Measurements from ENCODE around the gene CENPX. TPM values are rescaled to one million over a fixed set of nuclear protein-coding genes. Genes with fewer than 3 reads are reported as not detected.

CENPX gene
- total RNA-seq, 1 experiment from 2014 or later = 77.9 TPM

DNA sequence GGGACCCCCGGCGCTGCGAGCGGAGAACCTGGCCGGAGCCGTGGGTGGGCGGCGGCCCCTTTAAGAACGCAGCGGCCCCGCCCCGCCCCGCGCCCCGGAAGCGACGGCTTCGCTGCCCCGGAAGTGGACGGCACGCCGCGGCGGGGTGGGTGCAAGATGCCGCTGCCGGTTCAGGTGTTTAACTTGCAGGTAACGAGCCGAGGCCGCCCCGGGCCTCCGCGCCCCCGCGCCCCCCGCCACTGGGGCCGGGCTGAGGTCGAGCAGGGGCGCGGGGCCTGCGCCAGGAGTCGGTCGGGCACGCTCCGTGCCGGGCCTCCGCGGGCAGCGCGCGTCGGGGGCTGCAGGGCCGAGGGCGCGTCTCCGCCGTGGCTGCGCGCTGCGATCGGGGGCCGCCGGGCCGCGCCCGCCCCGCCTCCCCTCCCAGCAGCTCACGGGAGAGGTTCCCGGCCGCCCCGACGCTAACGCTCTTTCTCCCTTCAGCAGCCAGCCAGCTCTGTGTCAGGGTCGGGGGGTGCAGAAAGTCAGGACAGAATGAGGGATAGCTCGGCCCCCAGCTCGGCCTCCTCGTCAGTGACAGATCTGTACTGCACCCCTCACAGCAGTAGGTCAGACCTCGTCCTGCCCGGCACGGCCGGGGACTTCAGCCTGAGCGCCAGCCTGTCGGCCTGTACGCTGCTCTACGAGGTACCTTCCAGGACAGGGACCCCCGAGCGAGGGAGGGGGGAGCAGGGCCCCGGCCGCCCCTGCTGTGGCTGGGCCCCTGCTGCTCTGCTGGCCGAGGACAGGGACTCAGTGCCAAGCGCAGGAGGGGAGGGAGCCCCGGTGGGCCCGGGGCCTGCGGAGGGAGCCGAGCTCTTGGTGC, 29.3 kb upstream of the CENPX start, which contains the start of the genes GPS1 and RFNG:
Gene GPS1 (plus strand): TSS at position 123 of the 862 bp plus-strand sequence. CDS start 34 bp downstream, at position 157.
Gene RFNG (minus strand): TSS at position 36 of the 862 bp plus-strand sequence. CDS start 45 bp downstream, outside the sequence.
- Histone ChIP-seq H3K79me2 (ENCODE audit: insufficient read depth, low read length) (no peaks in the 10 kb centered on the region), H2BK120ac (ENCODE audit: low read depth, low read length, poor library complexity, severe bottlenecking) (no peak within 1 kb of the TSS), H3K4me1 (ENCODE audit: insufficient read depth, low read length) (no peaks in the 10 kb centered on the region), H2BK12ac (ENCODE audit: insufficient read length, low read depth, low read length) (no peak within 1 kb of the TSS), H3K27ac (ENCODE audit: insufficient read length, low read depth, low read length) (no peak within 1 kb of the TSS), H3K4me2 (ENCODE audit: insufficient read depth, insufficient read length, low read length) (peak within 1 kb of the TSS; percentile 72), H3K27me3 (ENCODE audit: insufficient read depth, low read length) (no peaks in the 10 kb centered on the region), H3K56ac (ENCODE audit: insufficient read length, low read depth, low read length) (no peak within 1 kb of the TSS), H3K79me1 (ENCODE audit: insufficient read depth, low read depth, low read length, poor library complexity, severe bottlenecking) (peaks cover 2% of the 10 kb centered on the region), H4K20me1 (ENCODE audit: control insufficient read depth, insufficient read depth, insufficient read length) (peaks cover 3% of the 10 kb centered on the region), H3K23me2 (ENCODE audit: insufficient read length, low read depth, low read length, poor library complexity, severe bottlenecking) (no peaks in the 10 kb centered on the region), H2BK15ac (ENCODE audit: low read depth, low read length) (no peak within 1 kb of the TSS), H2AK5ac (ENCODE audit: insufficient read length, low read length) (no peak within 1 kb of the TSS), H2AFZ (ENCODE audit: low read length) (no peak within 1 kb of the TSS), H2BK5ac (ENCODE audit: insufficient read length, low read length) (no peak within 1 kb of the TSS), H4K91ac (ENCODE audit: insufficient read length, low read depth, low read length) (no peak within 1 kb of the TSS), H4K5ac (ENCODE audit: insufficient read length, low read depth, low read length) (no peak within 1 kb of the TSS), H3T11ph (ENCODE audit: low read length) (no peak within 1 kb of the TSS), H4K8ac (replicated peaks; ENCODE audit: insufficient read length, low read depth, low read length) (no peak within 1 kb of the TSS), H3K9me3 (ENCODE audit: control insufficient read depth, low read depth, low read length) (no peaks in the 10 kb centered on the region), H3K23ac (ENCODE audit: insufficient read length, low read depth, low read length) (no peak within 1 kb of the TSS), H3K9ac (ENCODE audit: extremely low read depth, insufficient read length, low read length) (peak within 1 kb of the TSS; percentile 43), H3K14ac (ENCODE audit: insufficient read depth, low read length) (no peak within 1 kb of the TSS; the same call in 1 of the 2 replicates), H2BK20ac (ENCODE audit: low read depth, low read length, poor library complexity, severe bottlenecking) (no peak within 1 kb of the TSS), H3K4ac (ENCODE audit: low read depth, low read length) (no peak within 1 kb of the TSS), H3K18ac (ENCODE audit: insufficient read length, low read depth, low read length) (no peak within 1 kb of the TSS)
- peak within 1 kb of the TSS; percentile 89 to 93 for H3K4me3 Mint-ChIP-seq
- H3K27me3 Mint-ChIP-seq (ENCODE audit: low read depth) = no peaks in the 10 kb centered on the region; the same call in 1 of the 2 replicates
- TF ChIP-seq, protein P1, sequence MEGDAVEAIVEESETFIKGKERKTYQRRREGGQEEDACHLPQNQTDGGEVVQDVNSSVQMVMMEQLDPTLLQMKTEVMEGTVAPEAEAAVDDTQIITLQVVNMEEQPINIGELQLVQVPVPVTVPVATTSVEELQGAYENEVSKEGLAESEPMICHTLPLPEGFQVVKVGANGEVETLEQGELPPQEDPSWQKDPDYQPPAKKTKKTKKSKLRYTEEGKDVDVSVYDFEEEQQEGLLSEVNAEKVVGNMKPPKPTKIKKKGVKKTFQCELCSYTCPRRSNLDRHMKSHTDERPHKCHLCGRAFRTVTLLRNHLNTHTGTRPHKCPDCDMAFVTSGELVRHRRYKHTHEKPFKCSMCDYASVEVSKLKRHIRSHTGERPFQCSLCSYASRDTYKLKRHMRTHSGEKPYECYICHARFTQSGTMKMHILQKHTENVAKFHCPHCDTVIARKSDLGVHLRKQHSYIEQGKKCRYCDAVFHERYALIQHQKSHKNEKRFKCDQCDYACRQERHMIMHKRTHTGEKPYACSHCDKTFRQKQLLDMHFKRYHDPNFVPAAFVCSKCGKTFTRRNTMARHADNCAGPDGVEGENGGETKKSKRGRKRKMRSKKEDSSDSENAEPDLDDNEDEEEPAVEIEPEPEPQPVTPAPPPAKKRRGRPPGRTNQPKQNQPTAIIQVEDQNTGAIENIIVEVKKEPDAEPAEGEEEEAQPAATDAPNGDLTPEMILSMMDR (conservative IDR thresholded peaks at IDR 0.05) = no peak
- peaks cover 10 to 47% (median 42%) of the 10 kb centered on the region in 3 experiments; a peak in 6 of 7 replicates for H3K36me3 Mint-ChIP-seq (ENCODE audit: insufficient read depth in 1 of 3, low read depth in 3 of 3)
- DNase-seq = peak; percentile 75
- no peaks in the 10 kb centered on the region for H3K9me3 Mint-ChIP-seq
- peaks cover 0 to 13% of the 10 kb centered on the region in 2 experiments; a peak in 2 of 4 replicates for H3K4me1 Mint-ChIP-seq
- WGBS (ENCODE audit: extremely low coverage, insufficient read length, low lambda C conversion rate) = no CpG with 5 or more reads among the region's 94 CpGs
- peak within 1 kb of the TSS in 1 of 3 experiments; percentile 64; a peak in 2 of 7 replicates for H3K27ac Mint-ChIP-seq

Data from H9 (cell line).